Mesenchymal stem cell (in vitro differentiated cells and primary cell): ENCODE data around the gene SDC4.

Experiments used
- DNase-seq: peaks from one replicate; pipeline ENCODE4 v3.0.0-alpha.2; 2013
- H2AFZ ChIP-seq: one replicate; pipeline ENCODE4 v1.6.1; 2013; ENCODE audit warnings: low read depth, mild to moderate bottlenecking, control low read depth, inconsistent platforms, low read length, moderate library complexity
- H2AK5ac ChIP-seq: 2 replicates; pipeline ENCODE4 v1.6.1; 2013; ENCODE audit warnings: low read length, moderate library complexity, mild to moderate bottlenecking, inconsistent platforms; ENCODE audit not compliant: severe bottlenecking
- H2BK120ac ChIP-seq: one replicate; pipeline ENCODE4 v1.6.1; 2013; ENCODE audit warnings: low read depth, mild to moderate bottlenecking, inconsistent platforms, low read length, moderate library complexity
- H2BK12ac ChIP-seq, 2 experiments: one replicate each; pipeline ENCODE4 v1.6.1; 2013; ENCODE audit warnings: inconsistent platforms in 2 of 2, low read length in 2 of 2, mild to moderate bottlenecking in 2 of 2, moderate library complexity in 2 of 2, control low read depth in 1 of 2
- H2BK15ac ChIP-seq: one replicate; pipeline ENCODE4 v1.6.1; 2013; ENCODE audit warnings: mild to moderate bottlenecking, low read depth, inconsistent platforms; ENCODE audit not compliant: poor library complexity, severe bottlenecking
- H2BK5ac ChIP-seq: 2 replicates; pipeline ENCODE4 v1.6.1; 2013; ENCODE audit warnings: low read depth, mild to moderate bottlenecking, low read length, control low read depth, inconsistent platforms; ENCODE audit not compliant: poor library complexity, severe bottlenecking
- H3K14ac ChIP-seq, 2 experiments: one replicate each; pipeline ENCODE4 v1.6.1; 2013; ENCODE audit warnings: inconsistent platforms in 2 of 2, low read length in 2 of 2, control low read depth in 1 of 2, mild to moderate bottlenecking in 1 of 2, moderate library complexity in 1 of 2
- H3K18ac ChIP-seq, 2 experiments: one replicate each; pipeline ENCODE4 v1.6.1; 2013; ENCODE audit warnings: inconsistent platforms in 2 of 2, low read length in 2 of 2, control low read depth in 1 of 2, low read depth in 1 of 2, mild to moderate bottlenecking in 1 of 2
- H3K23ac ChIP-seq, 2 experiments: one replicate each; pipeline ENCODE4 v1.6.1; 2013; ENCODE audit warnings: inconsistent platforms in 2 of 2, low read length in 2 of 2, mild to moderate bottlenecking in 2 of 2, moderate library complexity in 2 of 2, control low read depth in 1 of 2
- H3K27ac ChIP-seq: 2 replicates; pipeline ENCODE4 v1.5.1; 2013; ENCODE audit warnings: mild to moderate bottlenecking, moderate library complexity, low read length, control low read depth, inconsistent platforms; ENCODE audit not compliant: poor library complexity, severe bottlenecking
- H3K27me3 ChIP-seq, 2 experiments: 2 replicates each; pipeline versions ENCODE4 v1.6.1 to v1.7.0; 2013; ENCODE audit warnings: low read length in 2 of 2, mild to moderate bottlenecking in 2 of 2, moderate library complexity in 2 of 2, control low read depth in 1 of 2, inconsistent platforms in 1 of 2; ENCODE audit not compliant: control insufficient read depth in 1 of 2, insufficient read depth in 1 of 2
- H3K36me3 ChIP-seq, 2 experiments: 2 replicates each; pipeline versions ENCODE4 v1.6.1 to v1.7.0; 2013; ENCODE audit warnings: low read length in 2 of 2, control low read depth in 1 of 2, inconsistent platforms in 1 of 2, low read depth in 1 of 2, mild to moderate bottlenecking in 1 of 2; ENCODE audit not compliant: insufficient read depth in 2 of 2, control insufficient read depth in 1 of 2
- H3K4ac ChIP-seq, 2 experiments: one replicate each; pipeline ENCODE4 v1.6.1; 2013; ENCODE audit warnings: inconsistent platforms in 2 of 2, low read length in 2 of 2, mild to moderate bottlenecking in 2 of 2, moderate library complexity in 2 of 2, control low read depth in 1 of 2, low read depth in 1 of 2
- H3K4me1 ChIP-seq: 2 replicates; pipeline ENCODE4 v1.6.1; 2013; ENCODE audit warnings: low read depth, low read length, control low read depth; ENCODE audit not compliant: control insufficient read depth, insufficient read depth
- H3K4me2 ChIP-seq: 2 replicates; pipeline ENCODE4 v1.6.1; 2013; ENCODE audit warnings: low read length, mild to moderate bottlenecking, inconsistent platforms; ENCODE audit not compliant: poor library complexity, severe bottlenecking
- H3K4me3 ChIP-seq, 2 experiments: 2 replicates each; pipeline versions ENCODE4 v1.5.1 to v1.7.0; 2013; ENCODE audit warnings: low read length in 2 of 2, mild to moderate bottlenecking in 2 of 2, control low read depth in 1 of 2, low read depth in 1 of 2; ENCODE audit not compliant: insufficient read depth in 1 of 2
- H3K79me1 ChIP-seq: replicated peaks from 2 replicates; pipeline ENCODE4 v1.6.1; 2013; ENCODE audit warnings: mild to moderate bottlenecking, control low read depth, low read length, inconsistent platforms; ENCODE audit not compliant: poor library complexity, severe bottlenecking
- H3K9ac ChIP-seq: 2 replicates; pipeline ENCODE4 v1.7.0; 2013; ENCODE audit warnings: mild to moderate bottlenecking, low read length, moderate library complexity
- H3K9me3 ChIP-seq: 2 replicates; pipeline ENCODE4 v1.7.0; 2013; ENCODE audit warnings: mild to moderate bottlenecking, low read length; ENCODE audit not compliant: control insufficient read depth
- H4K8ac ChIP-seq: one replicate; pipeline ENCODE4 v1.6.1; 2013; ENCODE audit warnings: inconsistent platforms, mild to moderate bottlenecking, low read length, moderate library complexity
- H4K91ac ChIP-seq: one replicate; pipeline ENCODE4 v1.6.1; 2013; ENCODE audit warnings: mild to moderate bottlenecking, low read length, inconsistent platforms
- WGBS: methylation state at CpG from one replicate; pipeline ENCODE4 v1.1.7; 2013; ENCODE audit warnings: mixed read lengths; 5-methylcytosine and 5-hydroxymethylcytosine counted together

Gene SDC4

GRCh38 chr20:45339084-45339483, 9.1 kb downstream of the SDC4 start:
- Histone ChIP-seq H3K4me2 (no peak overlapping the region), H3K9me3 (no peaks in the 10 kb centered on the region), H3K27me3 (no peaks in the 10 kb centered on the region), H3K36me3 (peaks cover 34 to 35% of the 10 kb centered on the region in 2 experiments), H2BK120ac (peak overlapping the region; percentile 71), H3K4me3 (no peak overlapping the region), H2BK15ac (peak overlapping the region; percentile 73), H3K9ac (no peak overlapping the region), H3K79me1 (no peaks in the 10 kb centered on the region), H2BK12ac (peak overlapping the region; percentile 80 to 96), H3K4ac (peak overlapping the region; percentile 54 to 79), H3K18ac (peak overlapping the region; percentile 64 to 91), H4K91ac (peak overlapping the region; percentile 48), H3K4me1 (peaks cover 69% of the 10 kb centered on the region), H3K23ac (no peak overlapping the region), H2AFZ (no peak overlapping the region), H2AK5ac (peak overlapping the region; percentile 100), H4K8ac (peak overlapping the region; percentile 46), H3K27ac (peak overlapping the region; percentile 97), H3K14ac (peak overlapping the region; percentile 9 to 44), H2BK5ac (peak overlapping the region; percentile 98)
- no peak for DNase-seq
- WGBS, result 84% methylated on average over 6 of the region's 6 CpGs

- Histone ChIP-seq H3K4me3 (no peak overlapping the region), H3K14ac (peak overlapping the region; percentile 9 to 44), H2AK5ac (peak overlapping the region; percentile 100), H3K4me2 (no peak overlapping the region), H2AFZ (no peak overlapping the region), H4K91ac (peak overlapping the region; percentile 84), H3K4me1 (peaks cover 63% of the 10 kb centered on the region), H3K36me3 (peaks cover 34 to 36% of the 10 kb centered on the region in 2 experiments), H3K79me1 (no peaks in the 10 kb centered on the region), H3K27ac (peak overlapping the region; percentile 97), H3K18ac (peak overlapping the region; percentile 72 to 91), H4K8ac (peak overlapping the region; percentile 46), H3K23ac (no peak overlapping the region), H2BK120ac (peak overlapping the region; percentile 71), H3K4ac (peak overlapping the region; percentile 40 to 49), H2BK12ac (peak overlapping the region; percentile 82 to 96), H3K27me3 (no peaks in the 10 kb centered on the region), H2BK5ac (peak overlapping the region; percentile 98), H3K9me3 (no peaks in the 10 kb centered on the region), H2BK15ac (peak overlapping the region; percentile 56), H3K9ac (peak overlapping the region; percentile 74)
- 82% methylated on average over 10 of the region's 11 CpGs for WGBS
- DNase-seq, result peak; percentile 59
Measured at GRCh38 chr20:45338121-45339030, 9.8 kb downstream of the SDC4 start.

GRCh38 chr20:45337367-45338120, 10.7 kb downstream of the SDC4 start:
- Histone ChIP-seq H3K27me3 (no peaks in the 10 kb centered on the region), H4K91ac (peak overlapping the region; percentile 23), H2BK15ac (no peak overlapping the region), H2AK5ac (peak overlapping the region; percentile 100), H2BK12ac (peak overlapping the region; percentile 68 to 82), H3K14ac (no peak overlapping the region), H3K4ac (peak overlapping the region in 1 of 2 experiments; percentile 40), H3K27ac (peak overlapping the region; percentile 97), H3K79me1 (peaks cover 6% of the 10 kb centered on the region), H2AFZ (no peak overlapping the region), H3K18ac (peak overlapping the region; percentile 72 to 86), H3K4me2 (no peak overlapping the region), H3K36me3 (peaks cover 40 to 44% of the 10 kb centered on the region in 2 experiments), H3K4me1 (peaks cover 56% of the 10 kb centered on the region), H2BK5ac (peak overlapping the region; percentile 98), H3K23ac (no peak overlapping the region), H2BK120ac (peak overlapping the region; percentile 73), H3K4me3 (no peak overlapping the region), H3K9me3 (no peaks in the 10 kb centered on the region), H3K9ac (peak overlapping the region; percentile 74), H4K8ac (peak overlapping the region; percentile 2)
- DNase-seq, result peak; percentile 89
- WGBS, result 12% methylated on average over 15 of the region's 15 CpGs
